Measurements from ENCODE around the gene AMZ1. TPM values are rescaled to one million over a fixed set of nuclear protein-coding genes. Genes with fewer than 3 reads are reported as not detected.

The AMZ1 gene
- total and polyA plus RNA-seq, 10 donors, result 0.20 to 3.4 (median 1.6) TPM

DNA sequence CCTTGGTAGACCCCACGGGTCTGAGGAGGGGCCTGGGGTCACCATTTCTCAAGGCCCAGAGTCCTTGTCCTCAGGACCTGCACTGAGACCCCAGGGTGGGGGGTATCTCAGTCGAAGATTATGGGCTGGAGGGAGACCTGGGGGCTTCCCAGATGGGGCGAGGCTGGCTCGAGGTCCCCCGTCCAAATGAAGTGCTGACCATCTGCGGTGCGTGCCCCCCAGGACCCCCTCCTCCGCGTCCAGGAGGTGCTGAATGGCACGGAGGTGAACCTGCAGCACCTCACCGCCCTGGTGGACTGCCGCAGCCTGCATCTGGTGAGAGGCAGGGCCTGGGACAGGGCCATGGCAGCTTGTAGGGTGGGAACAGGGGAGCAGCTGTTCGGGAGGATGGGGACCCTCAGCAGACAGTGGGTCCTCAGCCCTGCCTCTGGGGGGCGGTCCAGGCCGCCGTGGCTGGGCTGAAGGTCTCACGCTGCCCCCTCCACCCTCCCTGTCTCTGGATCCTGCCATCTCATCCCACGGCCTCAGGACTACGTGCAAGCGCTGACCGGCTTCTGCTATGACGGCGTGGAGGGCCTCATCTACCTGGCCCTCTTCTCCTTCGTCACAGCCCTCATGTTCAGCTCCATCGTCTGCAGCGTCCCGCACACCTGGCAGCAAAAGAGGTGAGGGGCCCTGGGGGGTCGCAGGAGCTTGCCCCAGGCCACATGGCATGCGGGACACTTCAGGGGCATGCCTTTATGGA lies 32.0 kb upstream of the AMZ1 start:
- Histone ChIP-seq H3K4me3 (no peak overlapping the region), H3K4me1 (no peaks in the 10 kb centered on the region), H3K27me3 (replicated peaks in 1 of 7) (no peaks in the 10 kb centered on the region), H3K27ac (no peak overlapping the region), H3K36me3 (peaks cover 0 to 100% (median 45%) of the 10 kb centered on the region in 6 donors), H3K9me3 (no peaks in the 10 kb centered on the region)
- TF ChIP-seq, protein P1, sequence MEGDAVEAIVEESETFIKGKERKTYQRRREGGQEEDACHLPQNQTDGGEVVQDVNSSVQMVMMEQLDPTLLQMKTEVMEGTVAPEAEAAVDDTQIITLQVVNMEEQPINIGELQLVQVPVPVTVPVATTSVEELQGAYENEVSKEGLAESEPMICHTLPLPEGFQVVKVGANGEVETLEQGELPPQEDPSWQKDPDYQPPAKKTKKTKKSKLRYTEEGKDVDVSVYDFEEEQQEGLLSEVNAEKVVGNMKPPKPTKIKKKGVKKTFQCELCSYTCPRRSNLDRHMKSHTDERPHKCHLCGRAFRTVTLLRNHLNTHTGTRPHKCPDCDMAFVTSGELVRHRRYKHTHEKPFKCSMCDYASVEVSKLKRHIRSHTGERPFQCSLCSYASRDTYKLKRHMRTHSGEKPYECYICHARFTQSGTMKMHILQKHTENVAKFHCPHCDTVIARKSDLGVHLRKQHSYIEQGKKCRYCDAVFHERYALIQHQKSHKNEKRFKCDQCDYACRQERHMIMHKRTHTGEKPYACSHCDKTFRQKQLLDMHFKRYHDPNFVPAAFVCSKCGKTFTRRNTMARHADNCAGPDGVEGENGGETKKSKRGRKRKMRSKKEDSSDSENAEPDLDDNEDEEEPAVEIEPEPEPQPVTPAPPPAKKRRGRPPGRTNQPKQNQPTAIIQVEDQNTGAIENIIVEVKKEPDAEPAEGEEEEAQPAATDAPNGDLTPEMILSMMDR (IDR thresholded peaks at IDR 0.05 in 8 of 11, conservative IDR thresholded peaks at IDR 0.05 in 3 of 11), result no peak
- TF ChIP-seq POLR2A (IDR thresholded peaks at IDR 0.05), result no peak
- peak in 1 of 3 donors; percentile 60 for TF ChIP-seq POLR2AphosphoS5 (IDR thresholded peaks at IDR 0.05)
- 88 to 94% (median 94%) methylated on average over 22 to 29 of the region's 29 CpGs for WGBS, 5 donors
- DNase-seq, result peak; percentile 74
- intact Hi-C loops (cut with DNase I; ENCODE audit: low total_unique reads), result no loop called here

GRCh38 chr7:2657208-2657607 lies 30.8 kb upstream of the AMZ1 start:
- WGBS, 5 donors, result 46 to 90% (median 69%) methylated on average over 2 of the region's 2 CpGs

GRCh38 chr7:2657920-2658671 lies 29.9 kb upstream of the AMZ1 start:
- intact Hi-C loops (cut with DNase I; ENCODE audit: low total_unique reads), result no loop called here
- Histone ChIP-seq H3K4me3 (no peak overlapping the region), H3K4me1 (peaks cover 0 to 15% (median 10%) of the 10 kb centered on the region in 6 donors), H3K9me3 (no peaks in the 10 kb centered on the region), H3K36me3 (peaks cover 0 to 100% (median 51%) of the 10 kb centered on the region in 6 donors), H3K27ac (no peak overlapping the region), H3K27me3 (replicated peaks in 1 of 7) (no peaks in the 10 kb centered on the region)
- WGBS, 5 donors, result 92 to 98% (median 95%) methylated on average over 12 to 33 of the region's 33 CpGs
- TF ChIP-seq POLR2AphosphoS5 (IDR thresholded peaks at IDR 0.05) (peak in 1 of 3 donors; percentile 40), POLR2A (IDR thresholded peaks at IDR 0.05) (no peak)
- no peak for DNase-seq

More at GRCh38 chr7:2657208-2657607, 30.8 kb upstream of the AMZ1 start:
- Histone ChIP-seq H3K9me3 (no peaks in the 10 kb centered on the region), H3K4me3 (no peak overlapping the region), H3K27me3 (replicated peaks in 1 of 7) (no peaks in the 10 kb centered on the region), H3K27ac (no peak overlapping the region), H3K4me1 (peaks cover 0 to 7% (median 2%) of the 10 kb centered on the region in 6 donors), H3K36me3 (peaks cover 0 to 100% (median 49%) of the 10 kb centered on the region in 6 donors)
- TF ChIP-seq POLR2AphosphoS5 (IDR thresholded peaks at IDR 0.05) (no peak), POLR2A (IDR thresholded peaks at IDR 0.05) (no peak)
- TF ChIP-seq, protein P1 (IDR thresholded peaks at IDR 0.05 in 8 of 11, conservative IDR thresholded peaks at IDR 0.05 in 3 of 11), result no peak
- no peak for DNase-seq
- intact Hi-C loops (cut with DNase I; ENCODE audit: low total_unique reads), result no loop called here

- Histone ChIP-seq H3K36me3 (peaks cover 0 to 97% (median 51%) of the 10 kb centered on the region in 6 donors), H3K4me1 (peaks cover 2 to 24% (median 18%) of the 10 kb centered on the region in 6 donors), H3K27ac (no peak overlapping the region), H3K4me3 (no peak overlapping the region), H3K27me3 (replicated peaks in 1 of 7) (no peaks in the 10 kb centered on the region), H3K9me3 (no peaks in the 10 kb centered on the region)
- TF ChIP-seq POLR2A (IDR thresholded peaks at IDR 0.05) (no peak), POLR2AphosphoS5 (IDR thresholded peaks at IDR 0.05) (no peak)
- TF ChIP-seq, protein P1 (IDR thresholded peaks at IDR 0.05 in 8 of 11, conservative IDR thresholded peaks at IDR 0.05 in 3 of 11), result no peak
- intact Hi-C loops (cut with DNase I; ENCODE audit: low total_unique reads), result no loop called here
- WGBS, 5 donors, result 91 to 100% (median 93%) methylated on average over 2 to 15 of the region's 15 CpGs
- no peak for DNase-seq
Observed at GRCh38 chr7:2658941-2659340, 29.1 kb upstream of the AMZ1 start.

Measured in spleen (tissue), 11 donors.